ENCODE measurements around the gene MRPL52. TPM values are rescaled to one million over a fixed set of nuclear protein-coding genes. Genes with fewer than 3 reads are reported as not detected.

The MRPL52 gene
- total and polyA plus RNA-seq, 2 of the 13 experiments (the other 11 are each of a cell fraction or from before 2014, with no cell fraction given): 118 to 329 TPM

DNA sequence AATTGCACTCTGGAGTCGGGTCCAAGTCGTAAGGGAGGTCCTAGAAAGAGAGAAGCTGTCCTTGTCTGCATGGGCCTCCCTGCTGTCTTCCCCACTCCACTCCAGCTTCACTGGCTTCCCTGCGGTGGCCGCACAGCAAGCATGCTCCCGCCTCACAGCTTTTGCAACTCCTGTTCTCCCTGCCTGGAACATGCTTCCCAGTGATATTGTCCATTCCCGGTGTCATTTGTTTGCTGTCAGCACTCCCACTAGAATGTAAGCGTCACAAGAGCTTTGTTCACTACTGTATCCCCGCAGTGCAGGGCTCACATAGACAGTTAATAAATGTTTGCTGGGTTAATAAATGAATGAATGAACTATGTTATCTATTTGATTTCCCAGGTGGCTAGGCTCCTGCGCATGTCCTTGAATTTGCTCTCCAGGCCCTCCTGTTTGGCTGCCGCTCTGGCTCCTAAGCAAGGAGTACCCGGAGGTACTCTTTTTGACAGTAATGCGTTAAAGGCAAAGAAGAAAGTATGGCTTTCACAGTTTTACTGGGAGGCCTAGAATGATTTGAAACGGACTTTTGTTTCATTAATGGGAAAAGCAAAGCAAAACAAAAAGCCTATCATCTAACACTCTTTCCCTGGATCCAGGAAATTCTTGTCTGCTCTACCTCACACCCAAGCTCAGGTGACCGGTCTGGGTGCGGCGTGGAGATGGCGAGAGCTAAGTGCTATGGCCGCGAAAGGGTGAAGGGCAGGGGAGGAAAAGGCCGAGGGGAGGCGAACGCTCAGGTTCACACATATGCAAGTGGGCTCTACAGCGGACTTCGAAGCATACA, 8.3 kb upstream of the MRPL52 start (continued):
- TF ChIP-seq, protein P1, sequence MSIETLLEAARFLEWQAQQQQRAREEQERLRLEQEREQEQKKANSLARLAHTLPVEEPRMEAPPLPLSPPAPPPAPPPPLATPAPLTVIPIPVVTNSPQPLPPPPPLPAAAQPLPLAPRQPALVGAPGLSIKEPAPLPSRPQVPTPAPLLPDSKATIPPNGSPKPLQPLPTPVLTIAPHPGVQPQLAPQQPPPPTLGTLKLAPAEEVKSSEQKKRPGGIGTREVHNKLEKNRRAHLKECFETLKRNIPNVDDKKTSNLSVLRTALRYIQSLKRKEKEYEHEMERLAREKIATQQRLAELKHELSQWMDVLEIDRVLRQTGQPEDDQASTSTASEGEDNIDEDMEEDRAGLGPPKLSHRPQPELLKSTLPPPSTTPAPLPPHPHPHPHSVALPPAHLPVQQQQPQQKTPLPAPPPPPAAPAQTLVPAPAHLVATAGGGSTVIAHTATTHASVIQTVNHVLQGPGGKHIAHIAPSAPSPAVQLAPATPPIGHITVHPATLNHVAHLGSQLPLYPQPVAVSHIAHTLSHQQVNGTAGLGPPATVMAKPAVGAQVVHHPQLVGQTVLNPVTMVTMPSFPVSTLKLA (IDR thresholded peaks at IDR 0.05): no peak
- TF ChIP-seq HNRNPL (IDR thresholded peaks at IDR 0.05; ENCODE audit: low read depth, low read length) (no peak), SMARCC2 (IDR thresholded peaks at IDR 0.05) (no peak), PRMT3 (CRISPR knock-in tag; IDR thresholded peaks at IDR 0.05; ENCODE audit: borderline replicate concordance, low read depth) (no peak), ZNF34 (CRISPR knock-in tag; IDR thresholded peaks at IDR 0.05; ENCODE audit: borderline replicate concordance) (no peak), SATB2 (CRISPR knock-in tag; IDR thresholded peaks at IDR 0.05) (peak; percentile 90), YEATS4 (CRISPR knock-in tag; IDR thresholded peaks at IDR 0.05; ENCODE audit: borderline replicate concordance) (no peak), ZFP41 (CRISPR knock-in tag; IDR thresholded peaks at IDR 0.05; ENCODE audit: borderline replicate concordance) (peak; percentile 89; the same call in 1 of the 2 replicates), ZKSCAN8 (CRISPR knock-in tag; IDR thresholded peaks at IDR 0.05; ENCODE audit: borderline replicate concordance) (0 out of 2 replicates have a peak, but pooled peaks have one; percentile 20), SP2 (CRISPR knock-in tag; IDR thresholded peaks at IDR 0.05) (no peak), HCFC1 (IDR thresholded peaks at IDR 0.05; ENCODE audit: low read depth, low read length) (no peak), HES4 (CRISPR knock-in tag; IDR thresholded peaks at IDR 0.05; ENCODE audit: borderline replicate concordance) (peak; percentile 83)
- TF ChIP-seq, protein P2, sequence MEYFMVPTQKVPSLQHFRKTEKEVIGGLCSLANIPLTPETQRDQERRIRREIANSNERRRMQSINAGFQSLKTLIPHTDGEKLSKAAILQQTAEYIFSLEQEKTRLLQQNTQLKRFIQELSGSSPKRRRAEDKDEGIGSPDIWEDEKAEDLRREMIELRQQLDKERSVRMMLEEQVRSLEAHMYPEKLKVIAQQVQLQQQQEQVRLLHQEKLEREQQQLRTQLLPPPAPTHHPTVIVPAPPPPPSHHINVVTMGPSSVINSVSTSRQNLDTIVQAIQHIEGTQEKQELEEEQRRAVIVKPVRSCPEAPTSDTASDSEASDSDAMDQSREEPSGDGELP (IDR thresholded peaks at IDR 0.05; ENCODE audit: borderline replicate concordance, low read depth): no peak
- TF ChIP-seq, protein P3, sequence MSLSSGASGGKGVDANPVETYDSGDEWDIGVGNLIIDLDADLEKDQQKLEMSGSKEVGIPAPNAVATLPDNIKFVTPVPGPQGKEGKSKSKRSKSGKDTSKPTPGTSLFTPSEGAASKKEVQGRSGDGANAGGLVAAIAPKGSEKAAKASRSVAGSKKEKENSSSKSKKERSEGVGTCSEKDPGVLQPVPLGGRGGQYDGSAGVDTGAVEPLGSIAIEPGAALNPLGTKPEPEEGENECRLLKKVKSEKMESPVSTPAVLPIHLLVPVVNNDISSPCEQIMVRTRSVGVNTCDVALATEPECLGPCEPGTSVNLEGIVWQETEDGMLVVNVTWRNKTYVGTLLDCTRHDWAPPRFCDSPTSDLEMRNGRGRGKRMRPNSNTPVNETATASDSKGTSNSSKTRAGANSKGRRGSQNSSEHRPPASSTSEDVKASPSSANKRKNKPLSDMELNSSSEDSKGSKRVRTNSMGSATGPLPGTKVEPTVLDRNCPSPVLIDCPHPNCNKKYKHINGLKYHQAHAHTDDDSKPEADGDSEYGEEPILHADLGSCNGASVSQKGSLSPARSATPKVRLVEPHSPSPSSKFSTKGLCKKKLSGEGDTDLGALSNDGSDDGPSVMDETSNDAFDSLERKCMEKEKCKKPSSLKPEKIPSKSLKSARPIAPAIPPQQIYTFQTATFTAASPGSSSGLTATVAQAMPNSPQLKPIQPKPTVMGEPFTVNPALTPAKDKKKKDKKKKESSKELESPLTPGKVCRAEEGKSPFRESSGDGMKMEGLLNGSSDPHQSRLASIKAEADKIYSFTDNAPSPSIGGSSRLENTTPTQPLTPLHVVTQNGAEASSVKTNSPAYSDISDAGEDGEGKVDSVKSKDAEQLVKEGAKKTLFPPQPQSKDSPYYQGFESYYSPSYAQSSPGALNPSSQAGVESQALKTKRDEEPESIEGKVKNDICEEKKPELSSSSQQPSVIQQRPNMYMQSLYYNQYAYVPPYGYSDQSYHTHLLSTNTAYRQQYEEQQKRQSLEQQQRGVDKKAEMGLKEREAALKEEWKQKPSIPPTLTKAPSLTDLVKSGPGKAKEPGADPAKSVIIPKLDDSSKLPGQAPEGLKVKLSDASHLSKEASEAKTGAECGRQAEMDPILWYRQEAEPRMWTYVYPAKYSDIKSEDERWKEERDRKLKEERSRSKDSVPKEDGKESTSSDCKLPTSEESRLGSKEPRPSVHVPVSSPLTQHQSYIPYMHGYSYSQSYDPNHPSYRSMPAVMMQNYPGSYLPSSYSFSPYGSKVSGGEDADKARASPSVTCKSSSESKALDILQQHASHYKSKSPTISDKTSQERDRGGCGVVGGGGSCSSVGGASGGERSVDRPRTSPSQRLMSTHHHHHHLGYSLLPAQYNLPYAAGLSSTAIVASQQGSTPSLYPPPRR (CRISPR knock-in tag; IDR thresholded peaks at IDR 0.05; ENCODE audit: borderline replicate concordance): peak; percentile 47; the same call in 1 of the 2 replicates
- TF ChIP-seq, protein P4, sequence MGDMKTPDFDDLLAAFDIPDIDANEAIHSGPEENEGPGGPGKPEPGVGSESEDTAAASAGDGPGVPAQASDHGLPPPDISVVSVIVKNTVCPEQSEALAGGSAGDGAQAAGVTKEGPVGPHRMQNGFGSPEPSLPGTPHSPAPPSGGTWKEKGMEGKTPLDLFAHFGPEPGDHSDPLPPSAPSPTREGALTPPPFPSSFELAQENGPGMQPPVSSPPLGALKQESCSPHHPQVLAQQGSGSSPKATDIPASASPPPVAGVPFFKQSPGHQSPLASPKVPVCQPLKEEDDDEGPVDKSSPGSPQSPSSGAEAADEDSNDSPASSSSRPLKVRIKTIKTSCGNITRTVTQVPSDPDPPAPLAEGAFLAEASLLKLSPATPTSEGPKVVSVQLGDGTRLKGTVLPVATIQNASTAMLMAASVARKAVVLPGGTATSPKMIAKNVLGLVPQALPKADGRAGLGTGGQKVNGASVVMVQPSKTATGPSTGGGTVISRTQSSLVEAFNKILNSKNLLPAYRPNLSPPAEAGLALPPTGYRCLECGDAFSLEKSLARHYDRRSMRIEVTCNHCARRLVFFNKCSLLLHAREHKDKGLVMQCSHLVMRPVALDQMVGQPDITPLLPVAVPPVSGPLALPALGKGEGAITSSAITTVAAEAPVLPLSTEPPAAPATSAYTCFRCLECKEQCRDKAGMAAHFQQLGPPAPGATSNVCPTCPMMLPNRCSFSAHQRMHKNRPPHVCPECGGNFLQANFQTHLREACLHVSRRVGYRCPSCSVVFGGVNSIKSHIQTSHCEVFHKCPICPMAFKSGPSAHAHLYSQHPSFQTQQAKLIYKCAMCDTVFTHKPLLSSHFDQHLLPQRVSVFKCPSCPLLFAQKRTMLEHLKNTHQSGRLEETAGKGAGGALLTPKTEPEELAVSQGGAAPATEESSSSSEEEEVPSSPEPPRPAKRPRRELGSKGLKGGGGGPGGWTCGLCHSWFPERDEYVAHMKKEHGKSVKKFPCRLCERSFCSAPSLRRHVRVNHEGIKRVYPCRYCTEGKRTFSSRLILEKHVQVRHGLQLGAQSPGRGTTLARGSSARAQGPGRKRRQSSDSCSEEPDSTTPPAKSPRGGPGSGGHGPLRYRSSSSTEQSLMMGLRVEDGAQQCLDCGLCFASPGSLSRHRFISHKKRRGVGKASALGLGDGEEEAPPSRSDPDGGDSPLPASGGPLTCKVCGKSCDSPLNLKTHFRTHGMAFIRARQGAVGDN (CRISPR knock-in tag; IDR thresholded peaks at IDR 0.05): peak; percentile 85

Measured in HepG2 (cell line).